DMS79 (cell line): ENCODE data around the gene ISCA2.

Experiments
- DNase-seq: peaks from one replicate; lab custom pipeline; 2025; lab: John Stamatoyannopoulos, UW

Gene ISCA2

GRCh38 chr14:74483321-74483720 is 10.2 kb upstream of the ISCA2 start:
- DNase-seq: no peak

- DNase-seq: no peak
Measured at GRCh38 chr14:74486164-74486563, 7.4 kb upstream of the ISCA2 start.

DNA sequence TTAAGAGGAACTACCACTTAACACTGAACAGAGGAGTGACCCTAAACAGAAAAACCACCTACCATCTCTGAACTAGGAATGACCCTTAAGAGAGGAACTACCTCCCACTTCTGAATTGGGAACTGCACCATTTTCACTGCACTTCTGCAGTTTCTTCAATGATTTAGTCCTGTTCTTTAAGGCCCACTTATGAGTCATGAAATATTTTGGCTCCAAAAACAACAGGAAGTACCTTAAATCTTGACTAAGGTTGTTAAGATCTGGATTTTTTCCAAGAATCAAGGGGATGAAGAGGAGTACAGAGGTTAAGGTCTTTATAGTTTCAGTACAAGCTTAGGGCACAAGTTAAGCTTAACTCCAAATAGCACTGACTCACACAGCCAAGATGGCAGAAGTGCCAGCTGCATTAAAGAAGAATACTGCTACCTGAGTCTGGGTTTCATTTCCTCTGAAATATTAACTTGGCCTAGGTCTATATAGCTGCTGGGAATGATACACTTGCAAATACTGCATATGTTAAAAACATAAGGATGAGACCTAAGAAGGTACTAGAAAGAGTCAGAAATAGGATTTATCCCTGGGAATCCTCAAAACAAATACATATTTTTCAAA is 4.7 kb upstream of the ISCA2 start:
- DNase-seq: no peak

DNA sequence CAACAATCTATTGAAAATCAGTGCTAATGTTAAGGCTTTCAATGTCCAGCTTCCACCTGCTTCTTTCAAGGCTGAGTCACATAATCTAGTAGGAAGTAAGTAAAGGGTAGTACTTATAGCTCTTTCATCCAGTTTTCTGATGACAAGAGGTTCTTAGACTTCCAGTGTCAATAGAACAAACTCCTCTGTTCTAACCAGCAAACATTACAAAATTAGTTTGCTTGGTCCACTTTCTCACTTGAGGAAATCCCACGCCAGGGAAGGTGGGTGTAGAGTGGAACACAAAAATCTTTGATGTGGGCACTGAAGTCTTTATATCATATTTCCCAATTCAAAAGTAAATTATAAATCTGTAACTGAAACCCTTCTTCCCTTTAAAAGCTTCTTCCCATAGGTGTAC is 3.1 kb upstream of the ISCA2 start:
- DNase-seq: no peak

- DNase-seq: no peak
Measured at GRCh38 chr14:74491956-74492775, 1.4 kb upstream of the ISCA2 start.

GRCh38 chr14:74492776-74493342 is 706 bp upstream of the ISCA2 start, which contains the start of gene NPC2:
TSS of gene NPC2 (minus strand) at chr14:74493305. CDS start at chr14:74493274, 31 bp downstream.
- DNase-seq: no peak

- DNase-seq: peak; percentile 31
Measured at GRCh38 chr14:74495356-74495755, 1.8 kb downstream of the ISCA2 start.

DNA sequence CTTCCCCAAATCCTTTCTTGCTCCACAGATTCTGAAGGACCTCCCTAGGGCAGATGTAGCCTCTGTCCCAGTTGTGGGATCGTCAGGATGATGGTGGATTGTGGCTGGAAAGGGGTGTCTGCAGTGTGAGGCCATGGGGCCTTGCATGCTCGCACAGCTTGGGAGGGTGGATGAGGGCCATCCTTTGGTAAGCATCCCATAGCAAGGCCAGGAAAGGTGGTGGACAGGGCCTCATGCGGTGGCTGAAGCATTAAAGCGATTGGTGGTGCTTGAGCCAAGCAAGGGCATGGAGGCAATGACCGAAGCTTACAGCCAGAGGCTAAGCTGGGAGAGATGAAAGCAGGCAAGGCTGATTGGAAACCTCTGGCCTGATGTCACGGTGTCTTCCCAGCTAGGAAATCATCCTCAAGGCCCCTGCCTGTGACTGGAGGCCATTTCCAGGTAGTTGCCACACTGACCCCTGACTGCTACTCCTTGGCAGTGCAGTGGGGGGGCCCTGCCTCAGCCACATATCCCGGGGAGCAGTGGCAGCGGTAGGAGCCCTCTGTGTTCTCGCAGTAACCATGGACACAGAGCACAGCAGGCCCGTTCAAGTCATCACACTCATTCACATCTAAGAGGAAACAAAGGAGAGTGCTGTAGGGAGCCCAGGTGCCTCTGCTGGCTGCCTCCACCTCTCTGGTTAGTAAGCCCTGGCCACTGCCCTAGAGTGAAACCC is 7.0 kb downstream of the ISCA2 start:
- DNase-seq: no peak

- DNase-seq: no peak
Measured at GRCh38 chr14:74501135-74501614, 7.6 kb downstream of the ISCA2 start.

DNA sequence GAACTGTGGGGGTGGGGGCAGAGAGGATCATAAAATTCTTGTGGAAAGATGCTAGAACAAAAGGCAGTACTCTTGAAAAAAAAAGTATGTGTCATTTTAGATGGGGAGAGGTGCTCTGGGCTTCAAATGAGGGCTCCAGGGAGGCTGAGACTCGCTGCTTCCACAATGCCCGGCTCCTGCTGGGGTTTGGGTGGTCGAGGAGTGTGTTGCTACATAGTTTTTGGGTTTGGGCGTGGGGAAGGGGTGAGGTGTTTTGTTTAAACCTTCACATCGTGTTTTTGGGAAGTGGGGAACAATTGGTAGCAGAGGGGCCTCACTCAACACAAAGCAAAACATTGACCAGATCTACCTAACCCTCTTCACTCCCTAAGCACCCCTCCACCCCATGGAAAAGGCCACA is 8.1 kb downstream of the ISCA2 start:
- DNase-seq: no peak

DNA sequence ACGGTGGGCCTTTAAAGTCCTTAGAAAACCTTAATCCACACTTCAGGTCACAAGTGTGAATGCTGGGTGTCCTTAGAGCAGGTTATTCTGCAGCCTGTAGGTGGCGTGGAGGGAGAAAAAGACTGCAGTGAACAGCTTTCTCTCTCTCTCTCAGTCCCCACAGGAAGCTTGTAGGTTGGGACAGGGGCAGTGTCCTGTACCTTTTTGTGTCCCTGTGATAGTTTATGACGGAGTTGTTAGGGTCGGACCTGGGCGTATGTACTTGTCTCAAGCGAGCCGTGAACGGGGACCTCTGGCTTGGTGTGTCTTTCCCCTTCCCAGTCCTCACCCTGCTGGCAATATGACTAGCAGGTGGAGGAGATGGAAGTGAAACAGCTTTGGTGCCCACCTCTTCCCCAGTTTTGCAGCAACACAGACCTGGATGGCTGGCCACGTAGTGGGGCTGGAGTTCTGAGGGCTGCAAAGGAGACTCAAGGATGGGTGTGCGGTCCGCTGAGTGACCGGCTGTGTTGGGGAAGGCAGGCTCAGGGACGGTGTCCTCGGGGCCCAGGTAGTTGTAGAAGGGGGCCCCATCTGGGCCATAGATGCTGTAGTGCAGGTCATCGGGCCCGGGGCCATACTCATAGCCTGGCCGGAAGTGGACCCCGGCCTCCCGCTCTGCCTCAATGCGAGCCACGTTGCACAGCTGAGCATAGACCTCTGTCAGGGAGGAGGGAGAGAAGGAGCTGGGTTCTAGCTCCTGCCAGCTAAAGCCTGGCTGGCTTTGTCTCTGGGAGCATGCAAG is 8.9 kb downstream of the ISCA2 start:
- no peak for DNase-seq

GRCh38 chr14:74503291-74503937 is 9.8 kb downstream of the ISCA2 start:
- no peak for DNase-seq

DNA sequence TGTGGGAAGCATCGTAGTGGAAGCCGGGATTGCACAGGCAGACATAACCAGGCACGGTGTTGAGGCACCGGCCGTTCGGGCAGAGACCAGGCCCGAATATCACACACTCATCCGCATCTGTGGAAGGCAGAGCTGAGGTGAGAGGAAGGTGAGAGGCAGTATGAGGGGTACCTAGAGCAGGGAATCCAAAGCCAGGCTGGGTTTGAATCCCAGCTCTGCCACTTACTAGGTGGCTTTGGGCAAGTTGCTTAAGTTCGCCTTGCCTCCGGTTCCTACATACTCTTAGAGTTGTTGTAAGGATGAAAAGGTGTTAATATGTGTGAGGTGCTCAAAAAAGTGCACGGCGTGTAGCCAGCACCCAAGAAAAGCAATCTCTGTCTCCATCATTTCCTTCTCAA is 10.4 kb downstream of the ISCA2 start:
- DNase-seq: no peak

- DNase-seq: no peak
Measured at GRCh38 chr14:74504412-74504811, 10.8 kb downstream of the ISCA2 start.

DNA sequence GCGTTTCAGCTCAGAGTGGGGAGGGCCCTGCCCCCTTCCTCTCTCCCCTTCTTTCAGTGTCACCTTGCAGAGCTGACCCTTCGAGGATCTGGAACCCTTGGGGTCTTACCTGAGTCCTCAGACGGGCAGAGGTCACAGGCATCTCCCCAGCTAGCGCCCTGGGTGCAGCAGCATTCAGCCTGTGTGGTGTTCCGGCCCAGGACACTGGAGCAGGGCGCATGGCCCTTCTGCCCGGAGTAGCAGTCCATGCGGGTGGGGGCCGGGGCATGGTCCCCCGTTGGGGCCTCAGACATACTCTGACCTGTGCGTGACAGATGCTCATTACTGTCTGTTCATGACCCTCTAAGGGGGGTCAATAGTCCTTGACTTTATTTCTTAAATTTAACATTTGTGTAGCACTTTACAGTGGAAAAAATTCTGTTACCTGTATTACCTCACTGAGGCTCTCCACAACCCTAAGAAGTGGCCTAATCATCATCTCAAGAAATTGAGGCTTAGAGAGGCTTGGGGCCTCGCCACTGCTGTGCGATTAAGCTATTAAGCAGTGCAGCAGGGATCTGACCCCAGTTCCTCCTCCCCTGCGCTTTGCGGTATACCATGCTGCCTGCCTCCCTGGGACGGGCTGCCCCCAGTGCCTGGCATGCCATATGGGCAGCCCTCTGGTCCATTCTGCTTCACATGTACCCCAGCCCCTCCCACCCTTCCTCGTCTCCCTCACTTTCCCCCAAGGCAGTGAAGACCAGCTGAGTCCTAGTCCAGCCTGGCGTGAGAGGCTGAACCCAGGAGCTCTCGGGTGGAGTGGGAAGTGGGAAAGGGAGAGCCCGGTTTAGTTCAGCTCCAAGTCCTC is 11.5 kb downstream of the ISCA2 start:
- no peak for DNase-seq

DNA sequence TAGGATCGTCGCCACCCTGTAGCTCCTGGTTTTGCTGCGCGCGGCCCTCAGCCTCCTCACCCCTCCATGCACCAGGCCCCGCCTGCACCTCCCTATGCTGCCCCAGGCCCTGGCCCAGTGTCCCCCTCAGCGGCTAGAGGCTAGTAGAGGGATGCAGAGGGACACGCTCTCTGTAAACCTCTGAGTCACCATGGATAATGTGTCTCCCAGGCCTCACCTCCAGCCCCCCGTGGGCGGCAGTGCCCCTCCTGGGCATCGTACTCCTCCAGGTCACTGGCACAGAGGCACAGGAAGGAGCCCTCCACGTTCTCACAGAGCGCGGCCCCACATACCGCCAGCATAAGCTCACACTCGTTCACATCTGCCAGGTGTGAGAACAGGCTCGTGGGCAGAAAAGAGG is 12.3 kb downstream of the ISCA2 start:
- DNase-seq: no peak

GRCh38 chr14:74506411-74506851 is 12.9 kb downstream of the ISCA2 start:
- DNase-seq: no peak

DNA sequence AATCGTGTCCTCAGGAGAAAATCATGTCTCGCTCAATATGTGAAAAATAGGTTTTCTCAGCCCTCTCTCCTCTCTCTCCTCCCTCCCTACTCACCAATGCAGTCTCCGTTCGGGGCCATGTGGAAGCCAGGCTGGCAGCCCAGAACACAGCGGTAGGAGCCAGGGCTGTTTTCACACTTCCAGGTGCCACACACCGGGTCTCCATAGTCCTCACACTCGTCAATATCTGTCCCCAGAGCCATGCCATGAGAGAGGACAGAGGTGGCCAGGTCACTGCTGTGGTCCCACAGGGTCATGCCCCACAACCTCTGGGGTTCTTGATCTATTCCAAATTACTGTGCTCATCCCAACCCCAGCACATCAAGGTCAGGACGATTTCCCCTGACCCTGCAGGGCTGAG is 13.5 kb downstream of the ISCA2 start:
- no peak for DNase-seq

GRCh38 chr14:74507840-74508239 is 14.3 kb downstream of the ISCA2 start:
- DNase-seq: no peak

- no peak for DNase-seq
Measured at GRCh38 chr14:74508292-74508731, 14.7 kb downstream of the ISCA2 start.
